SH-SY5Y (cell line): ENCODE results near the gene ZFPM1.

ENCODE experiments used
- GATA2 ChIP-seq: IDR thresholded peaks from 2 replicates; pipeline ENCODE4 v1.6.1; 2011; ENCODE audit warnings: mild to moderate bottlenecking, low read depth, low read length
- GATA3 ChIP-seq: IDR thresholded peaks from 2 replicates; pipeline ENCODE4 v1.6.1; 2011; ENCODE audit warnings: low read depth, mild to moderate bottlenecking, low read length, moderate library complexity

GRCh38 chr16:88487920-88488851 is 35.1 kb downstream of the ZFPM1 start:
- TF ChIP-seq GATA2 (peak; percentile 99), GATA3 (no peak; the same call in 1 of the 2 replicates)
